Brain microvascular endothelial cell (primary cell): ENCODE measurements around the gene SCARB1.

Experiments used
- DNase-seq: peaks from one replicate; pipeline ENCODE4 v3.0.0-alpha.2; 2020
- H3K27ac ChIP-seq: fragments of 250-450 bp; sonication (Bioruptor Pico); 2 replicates; pipeline ENCODE4 v1.5.1; 2020; ENCODE audit warnings: mild to moderate bottlenecking, moderate library complexity
- H3K27me3 ChIP-seq: fragments of 250-450 bp; sonication (Bioruptor Pico); replicated peaks from 2 replicates; pipeline ENCODE4 v1.5.1; 2020; ENCODE audit warnings: mild to moderate bottlenecking
- H3K36me3 ChIP-seq: fragments of 250-450 bp; sonication (Bioruptor Pico); replicated peaks from 2 replicates; pipeline ENCODE4 v1.5.1; 2020; ENCODE audit warnings: mild to moderate bottlenecking
- H3K4me3 ChIP-seq: 2 replicates; pipeline ENCODE4 v1.5.1; 2011; ENCODE audit warnings: low read depth, mild to moderate bottlenecking, control low read depth, low read length, moderate library complexity
- CTCF ChIP-seq: IDR thresholded peaks from 2 replicates; pipeline ENCODE4 v1.5.1; 2011; ENCODE audit warnings: low read depth, mild to moderate bottlenecking, moderate library complexity, low read length, control low read depth, inconsistent platforms; ENCODE audit errors: missing control alignments
- in situ Hi-C: cut with HindIII; loops from 2 replicates; pipeline ENCODE4 v1.10.0; 2017; ENCODE audit warnings: low sequenced_read_pairs, low pct_ligation_motif_present

SCARB1 gene

GRCh38 chr12:124819525-124819924 lies 44.1 kb downstream of the SCARB1 start:
- Histone ChIP-seq H3K36me3 (peaks cover 11% of the 10 kb centered on the region), H3K4me3 (no peak overlapping the region), H3K27ac (no peak overlapping the region), H3K27me3 (no peaks in the 10 kb centered on the region)
- TF ChIP-seq CTCF = no peak
- DNase-seq = no peak
- in situ Hi-C loops = no loop called here

- Histone ChIP-seq H3K27ac (no peak overlapping the region), H3K4me3 (no peak overlapping the region), H3K36me3 (peaks cover 11% of the 10 kb centered on the region), H3K27me3 (no peaks in the 10 kb centered on the region)
- no peak for DNase-seq
- in situ Hi-C loops = no loop called here
- TF ChIP-seq CTCF = no peak
Measured at GRCh38 chr12:124819080-124819479, 44.6 kb downstream of the SCARB1 start.

GRCh38 chr12:124817076-124818000 lies 46.3 kb downstream of the SCARB1 start:
- no peak for TF ChIP-seq CTCF
- H3K27ac ChIP-seq = no peak overlapping the region
- in situ Hi-C loops = no loop called here
- H3K27me3 ChIP-seq = no peaks in the 10 kb centered on the region
- no peak for DNase-seq
- H3K4me3 ChIP-seq = no peak overlapping the region
- H3K36me3 ChIP-seq = peaks cover 16% of the 10 kb centered on the region

GRCh38 chr12:124816295-124816854 lies 47.3 kb downstream of the SCARB1 start:
- no peak overlapping the region for H3K4me3 ChIP-seq
- no peak for DNase-seq
- H3K27ac ChIP-seq = no peak overlapping the region
- peaks cover 19% of the 10 kb centered on the region for H3K36me3 ChIP-seq
- TF ChIP-seq CTCF = no peak
- in situ Hi-C loops = no loop called here
- no peaks in the 10 kb centered on the region for H3K27me3 ChIP-seq

GRCh38 chr12:124814741-124815613 lies 48.7 kb downstream of the SCARB1 start:
- H3K27me3 ChIP-seq = no peaks in the 10 kb centered on the region
- in situ Hi-C loops = no loop called here
- peaks cover 22% of the 10 kb centered on the region for H3K36me3 ChIP-seq
- no peak overlapping the region for H3K4me3 ChIP-seq
- H3K27ac ChIP-seq = no peak overlapping the region
- DNase-seq = no peak
- no peak for TF ChIP-seq CTCF
